IMR-90 (cell line): ENCODE results near the gene PTPRG.

Source experiments
- CTCF ChIP-seq: conservative IDR thresholded peaks from 2 replicates; pipeline ENCODE4 v1.5.1; 2012; ENCODE audit warnings: mild to moderate bottlenecking, low read depth, low read length, improper control_type of control experiment
- MAZ ChIP-seq: IDR thresholded peaks from 2 replicates; pipeline ENCODE4 v1.6.1; 2012; ENCODE audit warnings: low read depth, mild to moderate bottlenecking, low read length, improper control_type of control experiment, moderate library complexity, borderline replicate concordance
- POLR2A ChIP-seq: IDR thresholded peaks from 2 replicates; pipeline ENCODE4 v1.6.1; 2012; ENCODE audit warnings: mild to moderate bottlenecking, low read depth, low read length
- RAD21 ChIP-seq: IDR thresholded peaks from 2 replicates; pipeline ENCODE4 v1.6.1; 2012; ENCODE audit warnings: low read length, improper control_type of control experiment

GRCh38 chr3:61847784-61848462 is 286.6 kb downstream of the PTPRG start:
- TF ChIP-seq MAZ (no peak), RAD21 (no peak), CTCF (no peak), POLR2A (no peak)
